Ishikawa (cell line): ENCODE data around the gene STX10.

Experiments used
- CEBPB ChIP-seq: IDR thresholded peaks from 2 replicates; pipeline ENCODE4 v1.6.1; 2012
- EP300 ChIP-seq: IDR thresholded peaks from 2 replicates; pipeline ENCODE4 v1.6.1; 2012; ENCODE audit warnings: borderline replicate concordance
- FOXM1 ChIP-seq: IDR thresholded peaks from 2 replicates; pipeline ENCODE4 v1.6.1; 2012; ENCODE audit warnings: low read depth, borderline replicate concordance
- RAD21 ChIP-seq: IDR thresholded peaks from 2 replicates; pipeline ENCODE4 v1.6.1; 2012; ENCODE audit warnings: low read depth
- TAF1 ChIP-seq: IDR thresholded peaks from 2 replicates; pipeline ENCODE4 v1.6.1; 2012; ENCODE audit warnings: low read depth, mild to moderate bottlenecking
- TCF12 ChIP-seq: IDR thresholded peaks from 2 replicates; pipeline ENCODE4 v1.6.1; 2012; ENCODE audit warnings: low read depth
- YY1 ChIP-seq: IDR thresholded peaks from 2 replicates; pipeline ENCODE4 v1.6.1; 2012; ENCODE audit warnings: low read depth

DNA sequence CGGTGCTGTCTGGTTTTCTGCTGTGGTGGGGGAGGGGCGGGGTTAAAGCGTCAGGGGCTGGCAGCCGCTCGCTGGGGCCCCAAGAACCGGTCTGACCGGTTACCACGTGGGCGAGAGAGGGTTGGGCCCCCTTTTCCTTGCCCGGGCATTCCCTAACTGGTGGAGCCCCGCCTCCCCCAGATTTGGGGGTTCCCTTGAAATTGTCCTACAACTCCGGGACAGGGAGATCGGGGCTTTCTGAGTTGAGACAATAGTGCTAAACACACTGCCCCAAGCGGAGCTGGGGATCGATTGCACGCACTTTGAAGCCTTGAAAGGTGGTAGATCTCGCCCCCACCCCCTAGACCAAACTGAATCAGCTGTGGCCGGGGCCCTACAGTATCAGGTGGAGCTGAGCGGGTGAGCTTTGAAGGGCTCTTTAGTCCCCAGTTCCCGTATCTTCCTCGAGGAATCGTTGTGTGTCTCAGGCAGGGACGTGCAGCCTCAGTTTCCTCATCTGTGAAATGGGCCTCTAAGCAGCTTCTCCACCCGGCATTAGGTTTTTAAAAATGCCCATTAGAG lies 4.8 kb upstream of the STX10 start:
- TF ChIP-seq CEBPB, result 0 out of 2 replicates have a peak, but pooled peaks have one; percentile 24
- no peak for TF ChIP-seq YY1
- TF ChIP-seq TAF1, result 0 out of 2 replicates have a peak, but pooled peaks have one; percentile 24
- no peak for TF ChIP-seq RAD21
- 0 out of 2 replicates have a peak, but pooled peaks have one; percentile 18 for TF ChIP-seq FOXM1
- peak; percentile 84 for TF ChIP-seq TCF12
- TF ChIP-seq EP300, result peak; percentile 59
